Measurements from ENCODE around the gene ZFR2. TPM values are rescaled to one million over a fixed set of nuclear protein-coding genes. Genes with fewer than 3 reads are reported as not detected.

The ZFR2 gene
- total and polyA plus RNA-seq, 7 experiments from 2014 or later = 0.22 to 5.5 (median 1.7) TPM

GRCh38 chr19:3814648-3815047 is 54.2 kb downstream of the ZFR2 start:
- peaks cover 0 to 2% (median 0%) of the 10 kb centered on the region in 11 donors for H3K9me3 Mint-ChIP-seq
- H3K4me1 Mint-ChIP-seq = peaks cover 20 to 55% (median 45%) of the 10 kb centered on the region in 7 donors
- H3K4me1 ChIP-seq (ENCODE audit: control insufficient read depth in 2 of 2, insufficient read depth in 2 of 2, low read length in 2 of 2) = peaks cover 34 to 44% of the 10 kb centered on the region in 2 donors
- CTCF ChIA-PET = no interaction called here
- no peaks in the 10 kb centered on the region for H3K27me3 ChIP-seq (ENCODE audit: control insufficient read depth in 2 of 2, insufficient read depth in 2 of 2, low read length in 2 of 2)
- H3K9me3 ChIP-seq (ENCODE audit: control insufficient read depth in 2 of 3, low read length in 3 of 3) = no peaks in the 10 kb centered on the region
- POLR2A ChIA-PET = interaction anchor here (0.6 to 2.2 kb wide), 2 partner anchors 17 to 52 kb away, joined by 3 to 17 read pairs; partner anchors contain the start of genes APBA3 and MRPL54
- peak overlapping the region in 8 of 10 donors; percentile 29 to 83 (median 62) for H3K4me3 Mint-ChIP-seq
- DNase-seq (no peak), ATAC-seq (no peak)
- no peaks in the 10 kb centered on the region for H3K36me3 ChIP-seq (ENCODE audit: control insufficient read depth in 2 of 3, insufficient read depth in 3 of 3, low read length in 3 of 3)
- H3K27ac Mint-ChIP-seq = peak overlapping the region in 8 of 9 donors; percentile 77 to 93 (median 85)
- H3K36me3 Mint-ChIP-seq = peaks cover 0 to 2% (median 0%) of the 10 kb centered on the region in 5 donors
- intact Hi-C loops (cut with micrococcal nuclease) = no loop called here
- H3K27me3 Mint-ChIP-seq = no peaks in the 10 kb centered on the region
- H3K27ac ChIP-seq (ENCODE audit: low read depth, low read length) = no peak overlapping the region
- peak overlapping the region; percentile 13 for H3K4me3 ChIP-seq (ENCODE audit: low read length)

GRCh38 chr19:3813473-3814392 is 55.1 kb downstream of the ZFR2 start:
- Mint-ChIP-seq H3K4me3 (peak overlapping the region; percentile 10 to 86 (median 62)), H3K36me3 (peaks cover 0 to 2% (median 0%) of the 10 kb centered on the region in 5 donors), H3K9me3 (peaks cover 0 to 4% (median 0%) of the 10 kb centered on the region in 11 donors), H3K27me3 (no peaks in the 10 kb centered on the region), H3K27ac (peak overlapping the region; percentile 77 to 93 (median 85)), H3K4me1 (peaks cover 20 to 52% (median 45%) of the 10 kb centered on the region in 7 donors)
- no peak for ATAC-seq
- Histone ChIP-seq H3K9me3 (ENCODE audit: control insufficient read depth in 2 of 3, low read length in 3 of 3) (no peaks in the 10 kb centered on the region), H3K27ac (ENCODE audit: low read depth, low read length) (peak overlapping the region; percentile 58), H3K27me3 (ENCODE audit: control insufficient read depth in 2 of 2, insufficient read depth in 2 of 2, low read length in 2 of 2) (no peaks in the 10 kb centered on the region), H3K4me3 (ENCODE audit: low read length) (peak overlapping the region; percentile 23), H3K36me3 (ENCODE audit: control insufficient read depth in 2 of 3, insufficient read depth in 3 of 3, low read length in 3 of 3) (no peaks in the 10 kb centered on the region), H3K4me1 (ENCODE audit: control insufficient read depth in 2 of 2, insufficient read depth in 2 of 2, low read length in 2 of 2) (peaks cover 34 to 39% of the 10 kb centered on the region in 2 donors)
- ChIA-PET POLR2A (interaction anchor here (0.6 to 2.4 kb wide), 4 partner anchors 8 to 127 kb away, joined by 3 to 35 read pairs (median 9); partner anchors contain the start of genes APBA3 and MRPL54), CTCF (interaction anchor here (0.8 to 2.4 kb wide), 3 partner anchors 8 to 51 kb away, joined by 3 to 11 read pairs (median 6); partner anchors contain the start of gene MRPL54)
- no peak for DNase-seq
- intact Hi-C loops (cut with micrococcal nuclease) = loop anchor here (2.0 kb wide), 2 partner anchors 15 to 53 kb away; partner anchors contain the start of gene APBA3 (in 1 of the 2)

- POLR2A ChIA-PET = interaction anchor here (1.5 to 2.4 kb wide), 2 partner anchors 48 to 123 kb away, joined by 6 to 35 read pairs; partner anchors contain the start of genes APBA3 and MRPL54
- Mint-ChIP-seq H3K4me1 (peaks cover 24 to 43% (median 37%) of the 10 kb centered on the region in 7 donors), H3K27ac (peak overlapping the region in 3 of 9 donors; percentile 43 to 69 (median 60)), H3K9me3 (peaks cover 0 to 6% (median 0%) of the 10 kb centered on the region in 11 donors), H3K27me3 (no peaks in the 10 kb centered on the region), H3K4me3 (no peak overlapping the region), H3K36me3 (peaks cover 0 to 2% (median 0%) of the 10 kb centered on the region in 5 donors)
- H3K9me3 ChIP-seq (ENCODE audit: control insufficient read depth in 2 of 3, low read length in 3 of 3) = no peaks in the 10 kb centered on the region
- no peak overlapping the region for H3K4me3 ChIP-seq (ENCODE audit: low read length)
- CTCF ChIA-PET = interaction anchor here (1.9 kb wide), 1 partner anchor 11 kb away, joined by 9 read pairs; no protein-coding TSS in a partner anchor
- intact Hi-C loops (cut with micrococcal nuclease) = no loop called here
- DNase-seq (no peak), ATAC-seq (no peak)
- H3K36me3 ChIP-seq (ENCODE audit: control insufficient read depth in 2 of 3, insufficient read depth in 3 of 3, low read length in 3 of 3) = no peaks in the 10 kb centered on the region
- H3K4me1 ChIP-seq (ENCODE audit: control insufficient read depth in 2 of 2, insufficient read depth in 2 of 2, low read length in 2 of 2) = peaks cover 31 to 34% of the 10 kb centered on the region in 2 donors
- H3K27ac ChIP-seq (ENCODE audit: low read depth, low read length) = no peak overlapping the region
- H3K27me3 ChIP-seq (ENCODE audit: control insufficient read depth in 2 of 2, insufficient read depth in 2 of 2, low read length in 2 of 2) = no peaks in the 10 kb centered on the region
These were observed 58.0 kb downstream of the ZFR2 start for GRCh38 chr19:3810708-3811355.

- H3K27ac ChIP-seq (ENCODE audit: low read depth, low read length) = no peak overlapping the region
- H3K27me3 ChIP-seq (ENCODE audit: control insufficient read depth in 2 of 2, insufficient read depth in 2 of 2, low read length in 2 of 2) = no peaks in the 10 kb centered on the region
- peaks cover 0 to 2% (median 0%) of the 10 kb centered on the region in 5 donors for H3K36me3 Mint-ChIP-seq
- no peak for ATAC-seq
- intact Hi-C loops (cut with micrococcal nuclease) = no loop called here
- CTCF ChIA-PET = no interaction called here
- DNase-seq = no peak
- H3K9me3 ChIP-seq (ENCODE audit: control insufficient read depth in 2 of 3, low read length in 3 of 3) = no peaks in the 10 kb centered on the region
- H3K4me1 ChIP-seq (ENCODE audit: control insufficient read depth in 2 of 2, insufficient read depth in 2 of 2, low read length in 2 of 2) = peaks cover 26 to 36% of the 10 kb centered on the region in 2 donors
- no peak overlapping the region for H3K4me3 Mint-ChIP-seq
- H3K27ac Mint-ChIP-seq = peak overlapping the region in 5 of 9 donors; percentile 10 to 63 (median 32)
- POLR2A ChIA-PET = interaction anchor here (0.7 kb wide), 1 partner anchor 203 kb away, joined by 4 read pairs; the partner anchor contains the start of gene TBXA2R
- peaks cover 0 to 6% (median 0%) of the 10 kb centered on the region in 11 donors for H3K9me3 Mint-ChIP-seq
- H3K36me3 ChIP-seq (ENCODE audit: control insufficient read depth in 2 of 3, insufficient read depth in 3 of 3, low read length in 3 of 3) = no peaks in the 10 kb centered on the region
- no peaks in the 10 kb centered on the region for H3K27me3 Mint-ChIP-seq
- H3K4me3 ChIP-seq (ENCODE audit: low read length) = no peak overlapping the region
- peaks cover 24 to 41% (median 36%) of the 10 kb centered on the region in 7 donors for H3K4me1 Mint-ChIP-seq
These were observed 58.7 kb downstream of the ZFR2 start for GRCh38 chr19:3809881-3810707.

GRCh38 chr19:3808420-3809143 is 60.3 kb downstream of the ZFR2 start:
- no peaks in the 10 kb centered on the region for H3K9me3 ChIP-seq (ENCODE audit: control insufficient read depth in 2 of 3, low read length in 3 of 3)
- DNase-seq (no peak), ATAC-seq (no peak)
- H3K9me3 Mint-ChIP-seq = peaks cover 0 to 6% (median 0%) of the 10 kb centered on the region in 11 donors
- ChIA-PET POLR2A (interaction anchor here (0.7 kb wide), 1 partner anchor 177 kb away, joined by 3 read pairs; the partner anchor contains the start of gene EEF2), CTCF (no interaction called here)
- H3K27ac Mint-ChIP-seq = peak overlapping the region in 5 of 9 donors; percentile 19 to 73 (median 63)
- H3K27me3 ChIP-seq (ENCODE audit: control insufficient read depth in 2 of 2, insufficient read depth in 2 of 2, low read length in 2 of 2) = no peaks in the 10 kb centered on the region
- peaks cover 11 to 22% of the 10 kb centered on the region in 2 donors for H3K4me1 ChIP-seq (ENCODE audit: control insufficient read depth in 2 of 2, insufficient read depth in 2 of 2, low read length in 2 of 2)
- intact Hi-C loops (cut with micrococcal nuclease) = no loop called here
- peaks cover 15 to 30% (median 27%) of the 10 kb centered on the region in 7 donors for H3K4me1 Mint-ChIP-seq
- H3K4me3 ChIP-seq (ENCODE audit: low read length) = no peak overlapping the region
- H3K36me3 Mint-ChIP-seq = peaks cover 0 to 2% (median 0%) of the 10 kb centered on the region in 5 donors
- H3K27me3 Mint-ChIP-seq = no peaks in the 10 kb centered on the region
- no peak overlapping the region for H3K27ac ChIP-seq (ENCODE audit: low read depth, low read length)
- no peaks in the 10 kb centered on the region for H3K36me3 ChIP-seq (ENCODE audit: control insufficient read depth in 2 of 3, insufficient read depth in 3 of 3, low read length in 3 of 3)
- H3K4me3 Mint-ChIP-seq = no peak overlapping the region
